ENCODE measurements around the gene BASP1.
"Not testable (repeated sequence)": the region's sequence is repeated elsewhere in the genome, so short reads cannot be mapped to it uniquely, and the experiment has no call there.

BASP1 gene

DNA sequence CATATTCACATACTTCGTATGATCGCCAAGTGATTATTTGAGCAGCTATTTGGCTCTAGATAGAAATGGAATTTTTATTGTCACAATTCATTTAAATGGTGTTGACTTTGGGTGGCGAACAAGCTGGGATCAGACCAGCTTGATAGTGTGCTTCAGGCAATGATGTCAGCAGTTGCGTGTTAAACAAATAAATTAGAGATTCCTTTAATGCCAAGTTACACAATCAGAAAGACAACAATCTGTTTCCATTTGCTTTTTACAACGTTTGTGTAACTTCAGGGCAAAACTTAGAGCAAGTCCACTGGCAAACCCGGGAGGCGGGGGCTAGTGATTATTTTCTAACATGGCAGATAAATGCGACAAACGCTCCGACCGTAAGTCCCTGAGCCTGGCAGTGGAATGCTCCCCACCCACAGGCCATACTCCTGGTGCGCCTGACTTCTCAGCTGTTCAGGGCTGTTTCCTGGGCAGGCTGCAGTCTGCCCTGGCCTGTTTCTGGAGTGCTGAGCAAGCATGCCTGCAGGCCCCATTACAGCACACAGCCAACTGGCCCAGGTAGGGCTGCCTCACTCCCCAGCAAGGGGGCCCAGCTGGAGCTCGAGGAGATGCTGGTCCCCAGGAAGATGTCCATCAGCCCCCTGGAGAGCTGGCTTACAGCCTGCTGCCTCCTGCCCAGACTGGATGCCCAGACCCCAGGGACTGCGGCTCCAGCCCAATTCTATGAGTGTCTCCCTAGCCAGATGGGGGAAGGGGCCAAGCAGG lies 88.7 kb downstream of the BASP1 start:
- H3K27ac ChIP-seq, result peak overlapping the region; percentile 81
- TF ChIP-seq, protein P1, sequence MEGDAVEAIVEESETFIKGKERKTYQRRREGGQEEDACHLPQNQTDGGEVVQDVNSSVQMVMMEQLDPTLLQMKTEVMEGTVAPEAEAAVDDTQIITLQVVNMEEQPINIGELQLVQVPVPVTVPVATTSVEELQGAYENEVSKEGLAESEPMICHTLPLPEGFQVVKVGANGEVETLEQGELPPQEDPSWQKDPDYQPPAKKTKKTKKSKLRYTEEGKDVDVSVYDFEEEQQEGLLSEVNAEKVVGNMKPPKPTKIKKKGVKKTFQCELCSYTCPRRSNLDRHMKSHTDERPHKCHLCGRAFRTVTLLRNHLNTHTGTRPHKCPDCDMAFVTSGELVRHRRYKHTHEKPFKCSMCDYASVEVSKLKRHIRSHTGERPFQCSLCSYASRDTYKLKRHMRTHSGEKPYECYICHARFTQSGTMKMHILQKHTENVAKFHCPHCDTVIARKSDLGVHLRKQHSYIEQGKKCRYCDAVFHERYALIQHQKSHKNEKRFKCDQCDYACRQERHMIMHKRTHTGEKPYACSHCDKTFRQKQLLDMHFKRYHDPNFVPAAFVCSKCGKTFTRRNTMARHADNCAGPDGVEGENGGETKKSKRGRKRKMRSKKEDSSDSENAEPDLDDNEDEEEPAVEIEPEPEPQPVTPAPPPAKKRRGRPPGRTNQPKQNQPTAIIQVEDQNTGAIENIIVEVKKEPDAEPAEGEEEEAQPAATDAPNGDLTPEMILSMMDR (conservative IDR thresholded peaks at IDR 0.05), result no peak

DNA sequence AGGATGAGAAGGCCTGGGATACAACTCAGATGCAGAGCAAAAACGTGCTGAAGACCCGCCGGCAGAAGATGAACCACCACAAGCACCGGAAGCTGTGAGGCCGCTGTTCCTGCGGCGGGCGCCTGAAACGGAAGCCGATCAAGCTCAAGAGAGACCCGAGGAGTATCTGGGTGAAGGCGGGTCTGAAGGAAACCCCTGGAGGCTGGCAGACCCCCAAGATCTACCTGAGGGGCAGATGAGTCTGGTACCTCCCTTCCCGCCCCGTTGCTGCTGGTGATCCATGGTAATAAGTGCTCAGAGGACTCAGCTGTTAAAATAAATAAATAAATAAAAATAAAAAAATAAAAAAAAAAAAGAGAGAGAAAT lies 89.3 kb downstream of the BASP1 start:
- TF ChIP-seq, protein P1 (conservative IDR thresholded peaks at IDR 0.05), result no peak
- peak overlapping the region; percentile 81 for H3K27ac ChIP-seq

DNA sequence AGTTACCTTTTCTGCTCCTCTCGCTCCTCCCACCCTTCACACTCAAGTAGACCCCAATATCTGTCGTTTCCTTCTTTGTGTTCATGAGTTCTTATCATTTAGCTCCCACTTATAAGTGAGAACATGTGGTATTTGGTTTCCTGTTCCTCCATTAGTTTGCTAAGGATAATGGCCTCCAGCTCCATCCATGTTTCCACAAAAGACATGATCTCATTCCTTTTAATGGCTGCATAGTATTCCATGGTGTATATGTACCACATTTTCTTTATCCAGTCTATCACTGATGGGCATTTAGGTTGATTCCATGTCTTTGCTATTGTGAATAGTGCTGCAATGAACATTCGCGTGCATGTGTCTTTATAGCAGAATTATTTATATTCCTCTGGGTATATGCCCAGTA lies 90.0 kb downstream of the BASP1 start:
- H3K27ac ChIP-seq, result not testable (repeated sequence)

DNA sequence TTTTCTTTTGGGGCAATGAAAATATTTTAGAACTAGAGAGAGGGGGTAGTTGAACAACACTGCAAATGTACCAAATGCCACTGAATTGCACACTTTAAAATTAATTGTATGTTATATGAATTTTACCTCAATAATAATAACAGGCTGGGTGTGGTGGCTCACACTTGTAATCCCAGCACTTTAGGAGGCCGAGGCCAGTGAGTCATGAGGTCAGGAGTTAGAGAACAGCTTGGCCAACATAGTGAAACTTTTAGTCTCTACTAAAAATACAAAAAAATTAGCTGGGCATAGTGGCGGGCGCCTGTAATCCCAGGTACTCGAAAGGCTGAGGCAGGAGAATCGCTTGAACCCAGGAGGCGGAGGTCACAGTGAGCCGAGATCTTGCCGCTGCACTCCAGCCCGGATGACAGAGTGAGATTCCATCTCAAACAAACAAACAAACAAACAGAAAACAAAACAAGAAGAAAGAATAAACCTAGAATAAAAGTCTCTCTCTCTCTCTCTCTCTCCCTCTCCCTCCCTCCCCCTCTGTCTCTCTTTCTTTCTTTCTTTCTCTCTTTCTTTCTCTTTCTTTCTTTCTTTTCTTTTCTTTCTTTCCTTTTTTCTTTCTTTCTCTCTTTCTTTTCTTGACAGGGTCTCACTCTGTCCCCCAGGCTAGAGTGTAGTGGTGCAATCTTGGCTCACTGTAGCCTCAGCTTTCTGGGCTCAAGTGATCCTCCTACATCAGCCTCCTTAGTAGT lies 91.1 kb downstream of the BASP1 start:
- TF ChIP-seq, protein P1 (conservative IDR thresholded peaks at IDR 0.05), result no peak
- no peak overlapping the region for H3K27ac ChIP-seq

- no peak overlapping the region for H3K27ac ChIP-seq
- TF ChIP-seq, protein P1 (conservative IDR thresholded peaks at IDR 0.05), result no peak
Measured at GRCh38 chr5:17309462-17309861, 92.0 kb downstream of the BASP1 start.

GRCh38 chr5:17310502-17310901 lies 93.1 kb downstream of the BASP1 start:
- not testable (repeated sequence) for H3K27ac ChIP-seq

- peak overlapping the region; percentile 54 for H3K27ac ChIP-seq
Measured at GRCh38 chr5:17311811-17312210, 94.4 kb downstream of the BASP1 start.

GRCh38 chr5:17312358-17312757 lies 94.9 kb downstream of the BASP1 start:
- peak overlapping the region; percentile 54 for H3K27ac ChIP-seq
- TF ChIP-seq, protein P1 (conservative IDR thresholded peaks at IDR 0.05), result no peak

GRCh38 chr5:17314907-17315471 lies 97.6 kb downstream of the BASP1 start:
- TF ChIP-seq, protein P1 (conservative IDR thresholded peaks at IDR 0.05), result no peak
- no peak overlapping the region for H3K27ac ChIP-seq

Measured in VCaP (cell line).